Activated CD4-positive, alpha-beta T cell treated with anti-CD3 and anti-CD28 coated beads for 1 hour (primary cell): ENCODE results near the gene VAMP3.
A peak's percentile ranks its signal among the peaks of the same experiment; 100 is the strongest.

Experiments
- DNase-seq: peaks from one replicate; pipeline ENCODE4 v3.0.0-alpha.2; 2020

Gene VAMP3

GRCh38 chr1:7821282-7821681, 50.2 kb downstream of the VAMP3 start:
- DNase-seq, result no peak

DNA sequence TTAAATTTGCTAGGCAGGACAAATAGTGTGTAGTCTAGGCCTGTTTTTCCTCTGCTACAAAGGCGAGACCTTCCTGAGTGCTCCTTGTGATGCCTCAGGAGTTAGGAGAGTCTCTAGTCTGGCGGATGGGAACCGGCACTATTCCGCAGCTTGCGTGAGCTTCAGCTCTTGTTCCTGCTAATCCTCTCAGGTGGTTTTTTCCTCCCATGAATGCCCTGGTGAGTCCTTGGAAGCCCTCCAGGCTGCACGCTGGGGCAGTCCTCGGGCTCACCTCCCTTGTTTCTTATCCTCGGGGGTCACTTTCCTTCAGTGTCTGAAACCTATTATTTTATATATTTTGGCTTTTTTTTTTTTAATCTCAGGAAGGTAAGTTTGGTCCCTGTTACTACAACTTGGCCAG, 53.6 kb downstream of the VAMP3 start:
- no peak for DNase-seq

GRCh38 chr1:7826363-7826762, 55.3 kb downstream of the VAMP3 start:
- no peak for DNase-seq

GRCh38 chr1:7827126-7827955, 56.2 kb downstream of the VAMP3 start:
- DNase-seq, result peak; percentile 14
